SK-N-SH (cell line): Measurements from ENCODE around the gene ASTN2. TPM values are rescaled to one million over a fixed set of nuclear protein-coding genes. Genes with fewer than 3 reads are reported as not detected.

Experiments
- CTCF ChIA-PET: fragments of 300-600, 350-600 bp; formaldehyde crosslinking; extraction: SDS; loops from one replicate; lab custom pipeline; 2021; lab: Yijun Ruan, JAX
- POLR2A ChIA-PET: fragments of 350-600 bp; sonication (Branson Sonifier 250); formaldehyde crosslinking; extraction: SDS; loops from one replicate; lab custom pipeline; 2020; ENCODE audit warnings: antibody characterized with exemption, inconsistent platforms; lab: Yijun Ruan, JAX
- DNase-seq: peaks from one replicate; pipeline ENCODE4 v3.0.0; 2012
- H2AFZ ChIP-seq: fragments of 200-600 bp; sonication (generic); 2 replicates; pipeline ENCODE4 v1.8.1; 2016; ENCODE audit warnings: antibody characterized with exemption, mild to moderate bottlenecking, low read depth
- H3F3A ChIP-seq: fragments of 200-600 bp; sonication (generic); replicated peaks from 2 replicates; pipeline ENCODE3; 2016; ENCODE audit warnings: antibody characterized with exemption, mild to moderate bottlenecking; ENCODE audit not compliant: insufficient read depth
- H3K27ac ChIP-seq, 2 experiments: fragments of 200-500 bp in 1 of 2; fragments of 200-600 bp in 1 of 2; sonication (Bioruptor generic) in 1 of 2; sonication (generic), shearing (Covaris generic) in 1 of 2; 2 replicates each; pipeline versions ENCODE4 v1.5.1 to v1.6.1; 2014 to 2016; ENCODE audit warnings: low read depth in 2 of 2, inconsistent platforms in 1 of 2, low read length in 1 of 2, mild to moderate bottlenecking in 1 of 2, mixed read lengths in 1 of 2
- H3K27me3 ChIP-seq: fragments of 200-600 bp; sonication (generic), shearing (Covaris generic); 2 replicates; pipeline ENCODE4 v1.6.1; 2016; ENCODE audit warnings: mixed run types; ENCODE audit not compliant: insufficient read depth
- H3K36me3 ChIP-seq, 2 experiments: fragments of 200-500 bp in 1 of 2; fragments of 200-600 bp in 1 of 2; sonication (Bioruptor generic) in 1 of 2; sonication (generic) in 1 of 2; replicated peaks in 1 of 2; 2 replicates each; pipeline versions ENCODE3 to v1.5.1; 2014 to 2016; ENCODE audit warnings: low read length in 1 of 2, mild to moderate bottlenecking in 1 of 2; ENCODE audit not compliant: insufficient read depth in 2 of 2, control insufficient read depth in 1 of 2
- H3K4me1 ChIP-seq, 2 experiments: fragments of 200-500 bp in 1 of 2; fragments of 200-600 bp in 1 of 2; sonication (Bioruptor generic) in 1 of 2; sonication (generic), shearing (Covaris generic) in 1 of 2; 2 replicates each; pipeline versions ENCODE4 v1.5.1 to v1.6.1; 2014 to 2016; ENCODE audit warnings: low read depth in 1 of 2, low read length in 1 of 2, mixed run types in 1 of 2; ENCODE audit not compliant: insufficient read depth in 2 of 2, control insufficient read depth in 1 of 2
- H3K4me2 ChIP-seq: fragments of 200-600 bp; sonication (generic), shearing (Covaris generic); 2 replicates; pipeline ENCODE4 v1.6.1; 2017; ENCODE audit warnings: mixed run types
- H3K4me3 ChIP-seq, 2 experiments: fragments of 200-500 bp in 1 of 2; fragments of 200-600 bp in 1 of 2; sonication (Bioruptor generic) in 1 of 2; sonication (generic), shearing (Covaris generic) in 1 of 2; 2 replicates each; pipeline versions ENCODE4 v1.5.1 to v1.8.1; 2014 to 2016; ENCODE audit warnings: low read depth in 2 of 2, inconsistent platforms in 1 of 2, low read length in 1 of 2, mild to moderate bottlenecking in 1 of 2, mixed read lengths in 1 of 2, moderate library complexity in 1 of 2
- H3K79me2 ChIP-seq: fragments of 200-600 bp; sonication (generic); 2 replicates; pipeline ENCODE4 v1.8.1; 2017; ENCODE audit warnings: mild to moderate bottlenecking; ENCODE audit not compliant: insufficient read depth
- H3K9ac ChIP-seq: fragments of 200-600 bp; sonication (generic); 2 replicates; pipeline ENCODE4 v1.6.1; 2017; ENCODE audit warnings: mixed run types
- H3K9me2 ChIP-seq: fragments of 200-600 bp; sonication (generic); 2 replicates; pipeline ENCODE4 v1.6.1; 2017; ENCODE audit warnings: mixed run types
- H3K9me3 ChIP-seq: fragments of 200-600 bp; sonication (generic); 2 replicates; pipeline ENCODE4 v1.6.1; 2017; ENCODE audit warnings: mixed run types, mild to moderate bottlenecking, moderate library complexity
- H4K20me1 ChIP-seq: fragments of 200-600 bp; sonication (generic); 2 replicates; pipeline ENCODE4 v1.6.1; 2017; ENCODE audit warnings: mild to moderate bottlenecking, mixed run types; ENCODE audit not compliant: insufficient read depth
- CHD2 ChIP-seq: fragments of 150-350 bp; IDR thresholded peaks from 2 replicates; pipeline ENCODE4 v1.6.1; 2018; ENCODE audit warnings: low read length; ENCODE audit not compliant: partially characterized antibody
- ELF1 ChIP-seq: IDR thresholded peaks from 2 replicates; pipeline ENCODE4 v1.4.0; 2012
- EP300 ChIP-seq, 2 experiments: IDR thresholded peaks; 2 replicates each; pipeline versions ENCODE4 v1.4.0 to v1.6.1; 2012; ENCODE audit warnings: borderline replicate concordance in 1 of 2, low read depth in 1 of 2, low read length in 1 of 2
- EZH2phosphoT487 ChIP-seq: fragments of 200-600 bp; sonication (generic); IDR thresholded peaks from 2 replicates; pipeline ENCODE4 v1.6.1; 2017; ENCODE audit warnings: low read depth, mixed run types, mild to moderate bottlenecking, antibody characterized with exemption, moderate library complexity, borderline replicate concordance
- FOSL2 ChIP-seq: IDR thresholded peaks from 2 replicates; pipeline ENCODE4 v1.4.0; 2012; ENCODE audit warnings: low read depth, mild to moderate bottlenecking, moderate library complexity, borderline replicate concordance
- FOXM1 ChIP-seq: IDR thresholded peaks from 2 replicates; pipeline ENCODE4 v1.4.0; 2012; ENCODE audit warnings: low read depth, mild to moderate bottlenecking
- GATA2 ChIP-seq: sonication (generic); formaldehyde crosslinking; IDR thresholded peaks from 2 replicates; pipeline ENCODE4 v1.5.0; 2020; ENCODE audit warnings: mild to moderate bottlenecking, missing genetic modification reagents
- JUND ChIP-seq: IDR thresholded peaks from 2 replicates; pipeline ENCODE4 v1.4.0; 2012
- POLR2AphosphoS5 ChIP-seq: IDR thresholded peaks from 2 replicates; pipeline ENCODE4 v1.6.1; 2012; ENCODE audit warnings: low read depth, low read length
- RAD21 ChIP-seq: IDR thresholded peaks from 2 replicates; pipeline ENCODE4 v1.6.1; 2012; ENCODE audit warnings: mild to moderate bottlenecking, low read length
- RCOR1 ChIP-seq: fragments of 150-350 bp; IDR thresholded peaks from 2 replicates; pipeline ENCODE4 v1.6.1; 2017; ENCODE audit warnings: antibody characterized with exemption, low read length
- RFX5 ChIP-seq: IDR thresholded peaks from 2 replicates; pipeline ENCODE4 v1.6.1; 2012; ENCODE audit warnings: mild to moderate bottlenecking, improper control_type of control experiment, low read length
- TAF1 ChIP-seq: IDR thresholded peaks from 2 replicates; pipeline ENCODE4 v1.6.1; 2012; ENCODE audit warnings: low read depth, mild to moderate bottlenecking, low read length, moderate library complexity, borderline replicate concordance
- TCF12 ChIP-seq: IDR thresholded peaks from 2 replicates; pipeline ENCODE4 v1.4.0; 2012
- TEAD4 ChIP-seq: IDR thresholded peaks from 2 replicates; pipeline ENCODE4 v1.4.0; 2012; ENCODE audit warnings: mild to moderate bottlenecking, borderline replicate concordance; ENCODE audit not compliant: insufficient read depth
- USF1 ChIP-seq: IDR thresholded peaks from 2 replicates; pipeline ENCODE4 v1.4.0; 2012; ENCODE audit warnings: low read depth, borderline replicate concordance
- YY1 ChIP-seq: IDR thresholded peaks from 2 replicates; pipeline ENCODE4 v1.4.0; 2012; ENCODE audit warnings: low read depth, mild to moderate bottlenecking
- WGBS: methylation state at CpG from one replicate; pipeline ENCODE4 v1.1.6; 2017; ENCODE audit warnings: low lambda C conversion rate; 5-methylcytosine and 5-hydroxymethylcytosine counted together
- polyA plus RNA-seq, 3 experiments: library from polyadenylated mRNA; depleted of rRNA; stranded (reverse); fragments of >200 nt; gene quantifications; 2 replicates each; pipeline ENCODE4 v1.2.3, GENCODE V29; 2012
- TF ChIP-seq, protein P1 (sequence below): IDR thresholded peaks from 2 replicates; pipeline ENCODE4 v1.4.0; 2012; ENCODE audit warnings: low read depth, borderline replicate concordance
- TF ChIP-seq, protein P2 (sequence below): fragments of 150-350 bp; IDR thresholded peaks from 2 replicates; pipeline ENCODE4 v1.6.1; 2016; ENCODE audit warnings: mild to moderate bottlenecking, low read depth, low read length

The ASTN2 gene
- polyA plus RNA-seq, 1 of the 3 experiments (the other 2 are of a cell fraction): 6.6 TPM

GRCh38 chr9:116420993-116421538, 993.8 kb downstream of the ASTN2 start:
- H3F3A ChIP-seq: no peaks in the 10 kb centered on the region
- WGBS: 58% methylated on average over 1 of the region's 1 CpG
- no peak overlapping the region for H3K4me2 ChIP-seq
- no peaks in the 10 kb centered on the region for H4K20me1 ChIP-seq
- CTCF ChIA-PET: interaction anchor here (1.0 kb wide), 1 partner anchor 12 kb away, joined by 4 read pairs; no protein-coding TSS in a partner anchor
- no peaks in the 10 kb centered on the region for H3K9me3 ChIP-seq
- H3K9ac ChIP-seq: no peak overlapping the region
- no peak for DNase-seq
- no peaks in the 10 kb centered on the region for H3K4me1 ChIP-seq
- H3K9me2 ChIP-seq: no peaks in the 10 kb centered on the region
- no peaks in the 10 kb centered on the region for H3K79me2 ChIP-seq
- no peak overlapping the region for H3K4me3 ChIP-seq
- H2AFZ ChIP-seq: no peak overlapping the region
- H3K27ac ChIP-seq: no peak overlapping the region
- H3K27me3 ChIP-seq: no peaks in the 10 kb centered on the region
- H3K36me3 ChIP-seq: peaks cover 0 to 27% of the 10 kb centered on the region in 2 experiments
- TF ChIP-seq TEAD4: no peak
- TF ChIP-seq EP300 (IDR thresholded peaks at IDR 0.05; ENCODE audit: borderline replicate concordance in 1 of 2, low read depth in 1 of 2, low read length in 1 of 2): no peak
- TF ChIP-seq TCF12: no peak
- TF ChIP-seq RAD21: no peak
- no peak for TF ChIP-seq GATA2 (CRISPR knock-in tag)
- no peak for TF ChIP-seq FOSL2
- TF ChIP-seq USF1: no peak
- no peak for TF ChIP-seq RFX5
- TF ChIP-seq YY1: no peak
- no peak for TF ChIP-seq ELF1
- TF ChIP-seq EZH2phosphoT487: no peak
- no peak for TF ChIP-seq TAF1
- TF ChIP-seq, protein P1, sequence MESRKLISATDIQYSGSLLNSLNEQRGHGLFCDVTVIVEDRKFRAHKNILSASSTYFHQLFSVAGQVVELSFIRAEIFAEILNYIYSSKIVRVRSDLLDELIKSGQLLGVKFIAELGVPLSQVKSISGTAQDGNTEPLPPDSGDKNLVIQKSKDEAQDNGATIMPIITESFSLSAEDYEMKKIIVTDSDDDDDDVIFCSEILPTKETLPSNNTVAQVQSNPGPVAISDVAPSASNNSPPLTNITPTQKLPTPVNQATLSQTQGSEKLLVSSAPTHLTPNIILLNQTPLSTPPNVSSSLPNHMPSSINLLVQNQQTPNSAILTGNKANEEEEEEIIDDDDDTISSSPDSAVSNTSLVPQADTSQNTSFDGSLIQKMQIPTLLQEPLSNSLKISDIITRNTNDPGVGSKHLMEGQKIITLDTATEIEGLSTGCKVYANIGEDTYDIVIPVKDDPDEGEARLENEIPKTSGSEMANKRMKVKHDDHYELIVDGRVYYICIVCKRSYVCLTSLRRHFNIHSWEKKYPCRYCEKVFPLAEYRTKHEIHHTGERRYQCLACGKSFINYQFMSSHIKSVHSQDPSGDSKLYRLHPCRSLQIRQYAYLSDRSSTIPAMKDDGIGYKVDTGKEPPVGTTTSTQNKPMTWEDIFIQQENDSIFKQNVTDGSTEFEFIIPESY: no peak
- no peak for TF ChIP-seq RCOR1
- TF ChIP-seq FOXM1: no peak
- TF ChIP-seq, protein P2, sequence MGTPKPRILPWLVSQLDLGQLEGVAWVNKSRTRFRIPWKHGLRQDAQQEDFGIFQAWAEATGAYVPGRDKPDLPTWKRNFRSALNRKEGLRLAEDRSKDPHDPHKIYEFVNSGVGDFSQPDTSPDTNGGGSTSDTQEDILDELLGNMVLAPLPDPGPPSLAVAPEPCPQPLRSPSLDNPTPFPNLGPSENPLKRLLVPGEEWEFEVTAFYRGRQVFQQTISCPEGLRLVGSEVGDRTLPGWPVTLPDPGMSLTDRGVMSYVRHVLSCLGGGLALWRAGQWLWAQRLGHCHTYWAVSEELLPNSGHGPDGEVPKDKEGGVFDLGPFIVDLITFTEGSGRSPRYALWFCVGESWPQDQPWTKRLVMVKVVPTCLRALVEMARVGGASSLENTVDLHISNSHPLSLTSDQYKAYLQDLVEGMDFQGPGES: no peak
- no peak for TF ChIP-seq CHD2
- TF ChIP-seq JUND: no peak
- no peak for TF ChIP-seq POLR2AphosphoS5
- POLR2A ChIA-PET: no interaction called here
